NCI-H1105 (cell line): ENCODE results near the gene PAX5.

Experiments
- DNase-seq: peaks from one replicate; lab custom pipeline; 2025; lab: John Stamatoyannopoulos, UW

PAX5 gene

DNA sequence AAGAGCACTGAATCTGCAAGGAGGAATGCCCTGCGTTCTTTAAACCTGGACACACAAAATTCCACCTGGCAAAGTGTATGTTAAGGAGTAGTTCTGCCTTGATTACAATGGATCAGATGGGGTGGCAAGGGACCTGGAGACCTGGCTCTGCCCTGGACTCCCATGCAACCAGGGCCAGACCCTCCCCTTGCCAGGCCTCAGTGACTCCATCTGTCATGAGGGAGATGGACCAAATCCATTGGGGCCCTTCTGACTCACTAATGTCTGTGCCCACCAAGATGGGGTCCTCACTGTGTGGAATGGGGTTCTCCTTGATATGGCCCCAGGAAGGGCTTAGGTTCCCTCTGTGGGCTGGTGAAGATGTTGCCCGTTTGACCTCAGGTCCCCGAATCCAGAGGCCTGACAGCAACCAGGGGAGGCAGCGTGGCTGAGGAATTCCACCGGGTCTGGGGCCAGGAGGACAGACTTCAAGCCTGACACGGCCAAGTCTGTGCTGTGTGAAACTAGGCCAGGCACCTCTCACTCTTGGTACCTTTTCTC is 100.3 kb downstream of the PAX5 start:
- DNase-seq, result no peak

DNA sequence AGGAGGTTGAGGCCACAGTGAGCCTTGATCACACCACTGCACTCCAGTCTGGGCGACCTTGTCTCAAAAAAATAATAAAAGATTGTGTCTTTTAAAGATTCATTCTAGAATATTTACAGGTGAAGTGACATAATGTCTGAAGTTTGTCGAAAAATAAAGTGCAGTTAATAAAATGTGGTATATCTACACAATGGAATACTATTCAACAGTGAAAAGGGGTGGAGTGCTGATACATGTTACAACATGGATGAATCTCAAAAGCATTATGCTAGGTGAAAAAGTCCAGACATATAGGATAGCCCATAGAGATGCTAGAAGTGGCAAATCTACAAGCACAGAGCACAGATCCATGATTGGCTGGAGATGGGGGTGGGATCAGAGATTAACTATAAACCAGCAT is 101.9 kb downstream of the PAX5 start:
- no peak for DNase-seq

DNA sequence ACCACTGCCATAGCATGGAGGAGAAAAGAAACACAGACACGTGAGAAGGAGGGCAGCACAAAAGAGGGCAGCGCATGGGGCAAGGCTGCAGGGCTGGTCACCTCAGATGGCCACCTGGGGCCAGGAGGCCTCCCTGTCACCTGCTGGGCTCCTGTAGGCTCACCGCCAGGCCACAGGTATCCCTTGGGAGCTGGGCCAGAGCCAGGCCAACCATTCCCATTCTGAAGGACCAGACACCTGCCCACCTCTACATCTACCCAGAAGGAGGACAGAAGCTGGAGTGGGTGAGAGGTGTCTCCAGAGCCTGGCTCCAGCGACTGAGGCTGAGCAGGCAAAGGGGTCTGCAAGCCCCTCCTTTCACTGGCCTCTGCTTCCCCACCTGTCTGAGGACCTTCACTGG is 103.1 kb downstream of the PAX5 start:
- DNase-seq, result no peak

DNA sequence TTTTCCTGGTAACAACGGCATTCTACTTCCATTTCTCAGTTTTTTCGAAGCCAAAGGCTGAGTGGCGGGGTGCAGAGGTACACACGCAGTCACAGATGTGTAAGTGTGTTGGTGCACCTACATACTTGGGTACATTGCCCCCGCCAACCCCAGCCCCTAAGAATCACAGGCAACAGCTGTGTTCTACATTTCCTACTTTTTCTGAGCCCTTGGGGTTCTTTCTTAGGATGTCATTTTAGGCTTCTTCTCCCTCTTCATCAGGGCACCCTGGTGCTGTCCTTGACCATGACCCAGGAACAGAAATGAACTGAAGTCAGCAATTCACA is 104.8 kb downstream of the PAX5 start:
- no peak for DNase-seq

DNA sequence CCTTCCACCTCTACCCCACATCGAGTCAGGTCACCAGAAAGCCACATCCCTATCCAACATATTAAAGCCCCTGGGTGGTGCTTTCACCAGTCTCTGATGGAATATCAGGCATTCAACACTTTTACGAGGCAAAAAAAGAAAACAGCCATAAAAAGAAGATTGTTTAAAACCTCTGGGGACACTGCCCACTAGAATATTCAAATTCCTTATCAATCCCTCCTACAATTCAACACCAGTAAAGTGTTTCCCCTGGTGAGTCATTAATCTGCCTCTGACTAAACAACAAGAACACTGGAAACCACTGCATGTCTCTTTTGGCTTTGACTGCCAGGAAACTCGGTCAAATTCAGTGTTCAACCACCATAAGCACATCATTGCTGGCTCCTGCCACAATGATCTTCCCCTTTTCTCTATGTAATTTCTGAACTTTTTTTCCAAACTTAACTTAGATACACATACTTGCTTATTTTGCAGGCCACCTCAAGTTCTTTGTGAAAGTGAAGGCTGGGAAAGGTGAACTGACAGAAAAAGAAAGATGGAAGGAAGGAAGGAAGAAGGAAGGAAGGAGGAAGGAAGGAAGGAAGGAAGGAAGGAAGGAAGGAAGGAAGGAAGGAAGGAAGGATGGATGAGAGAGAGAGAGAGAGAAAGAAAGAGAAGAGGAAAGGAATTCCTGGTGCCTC is 105.3 kb downstream of the PAX5 start:
- no peak for DNase-seq

DNA sequence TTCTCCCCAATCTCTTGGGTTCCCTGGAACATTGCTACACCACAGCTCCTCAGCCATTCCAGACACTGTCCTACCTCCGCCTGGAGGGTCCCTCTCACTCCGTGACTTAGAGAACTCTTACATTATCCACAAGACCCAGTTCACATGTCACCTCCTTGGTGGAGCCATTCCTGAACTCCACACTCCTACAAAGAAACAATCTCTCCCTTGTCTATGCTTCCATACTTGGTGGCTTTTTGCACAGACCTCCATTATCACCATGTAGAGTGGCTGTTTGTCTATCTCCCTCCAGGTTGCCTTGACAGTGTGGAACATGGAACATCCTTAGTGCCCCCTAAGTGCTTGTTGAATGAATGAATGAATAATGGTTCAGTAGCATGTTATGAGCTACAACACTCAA is 105.9 kb downstream of the PAX5 start:
- DNase-seq, result no peak

DNA sequence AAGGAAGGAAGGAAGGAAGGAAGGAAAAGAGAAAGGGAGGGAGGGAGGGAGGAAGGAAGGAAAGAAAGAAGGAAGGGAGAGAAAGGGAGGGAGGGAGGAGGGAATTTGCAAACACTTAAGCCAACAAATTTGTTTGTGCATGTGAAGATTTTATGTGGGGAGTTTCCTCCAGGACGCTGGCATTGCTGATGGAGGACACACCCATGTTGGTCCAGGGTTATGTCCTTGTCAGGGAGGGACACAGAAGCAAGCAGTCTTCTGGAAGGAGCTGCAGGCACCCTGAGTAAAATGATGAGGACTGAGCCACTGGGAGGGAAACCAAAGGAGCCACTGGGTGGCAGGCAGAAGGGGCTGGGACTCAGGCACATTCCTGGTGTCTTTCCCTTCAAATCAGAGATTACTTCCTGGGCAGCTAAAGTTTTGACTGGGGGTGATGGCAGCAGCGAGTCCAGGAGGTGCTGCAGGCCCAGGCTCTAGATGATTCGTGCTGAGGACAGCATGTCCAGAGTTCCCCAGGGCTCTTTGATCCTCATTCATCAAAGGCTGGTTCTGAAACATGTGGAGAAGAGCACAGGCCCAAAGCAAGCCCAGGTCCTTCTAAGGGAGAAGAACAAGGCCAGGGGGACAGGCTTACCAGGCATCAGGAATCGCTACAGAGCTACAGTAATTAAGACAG is 109.2 kb downstream of the PAX5 start:
- no peak for DNase-seq

DNA sequence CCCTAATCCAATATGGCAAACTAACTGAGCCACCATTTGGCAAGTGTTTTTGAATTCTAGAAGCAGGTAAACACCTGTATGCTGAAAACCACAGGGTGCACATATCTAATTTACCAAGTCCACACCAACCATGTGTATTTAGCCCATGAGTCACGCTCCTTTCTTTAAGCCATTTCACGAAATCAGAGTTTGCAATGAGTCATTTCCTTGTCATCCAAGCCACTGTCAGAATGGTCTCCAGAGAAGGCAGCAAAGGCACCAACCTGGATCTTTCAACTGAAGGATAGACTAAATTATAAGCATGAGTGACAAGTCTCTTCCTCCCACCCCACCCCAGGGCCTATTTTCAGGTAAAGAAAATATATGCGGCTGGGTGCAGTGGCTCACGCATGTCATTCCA is 110.0 kb downstream of the PAX5 start:
- DNase-seq, result no peak

DNA sequence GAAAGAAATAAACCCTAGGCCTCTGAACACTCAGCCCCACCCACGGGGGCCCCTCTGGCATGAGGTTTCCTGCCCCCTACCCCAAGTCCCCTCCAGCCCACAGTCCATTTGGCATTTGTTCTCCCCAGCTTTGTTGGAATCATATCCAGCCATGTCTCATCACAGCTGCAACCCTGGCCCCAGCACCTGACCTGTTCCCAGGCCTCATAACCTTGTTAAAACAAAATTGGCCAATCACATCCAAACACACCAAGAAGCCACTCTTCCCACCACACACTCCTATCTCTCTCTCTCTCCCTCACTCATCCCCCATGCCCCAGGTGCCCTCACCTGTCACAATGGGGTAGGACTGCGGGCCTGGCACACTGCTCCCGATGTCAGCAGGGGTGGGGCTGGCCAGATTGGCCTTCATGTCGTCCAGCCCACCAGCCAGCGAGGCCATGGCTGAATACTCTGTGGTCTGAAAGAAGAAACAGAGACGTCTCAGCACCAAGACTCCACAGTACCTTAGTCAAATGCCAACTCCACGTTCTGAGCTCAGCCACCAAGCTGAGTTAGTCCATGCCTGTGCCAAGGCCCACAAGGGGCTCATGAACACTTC is 110.9 kb downstream of the PAX5 start:
- no peak for DNase-seq

DNA sequence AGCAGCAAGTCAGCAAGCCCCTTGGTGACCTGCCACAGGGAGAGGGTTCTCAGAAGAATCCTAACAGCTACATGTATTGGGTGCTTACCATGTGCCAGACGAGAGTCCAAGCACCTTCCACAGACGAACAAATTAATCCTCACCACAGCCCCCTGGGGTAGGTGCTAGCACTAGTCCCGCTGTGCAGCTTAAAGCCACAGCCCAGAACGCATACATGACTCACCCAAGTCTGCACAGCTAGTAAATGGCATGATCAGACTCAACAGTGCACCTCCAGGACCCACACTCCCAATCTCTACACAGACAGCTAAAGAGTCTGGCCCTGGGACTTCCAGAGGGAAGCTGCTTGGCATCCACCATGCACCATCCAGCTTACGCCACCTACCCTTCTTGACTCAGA is 111.5 kb downstream of the PAX5 start:
- DNase-seq, result no peak

DNA sequence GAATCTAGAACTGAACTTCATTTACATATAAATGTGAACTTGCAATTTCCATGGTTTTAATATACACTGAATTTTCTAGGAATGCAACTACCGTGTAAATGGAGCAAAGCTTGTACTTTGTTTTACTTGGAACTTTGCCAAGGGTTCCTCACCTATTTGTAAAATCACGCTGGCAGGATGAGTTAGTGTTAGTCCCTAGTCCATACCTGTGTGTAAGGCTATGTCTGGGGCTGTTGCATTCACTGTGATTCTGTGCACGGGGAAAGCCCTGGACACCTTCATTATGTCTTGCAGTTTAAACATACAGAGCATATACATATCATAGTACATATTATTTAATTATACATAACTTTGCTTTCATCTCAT is 119.9 kb downstream of the PAX5 start:
- DNase-seq, result peak; percentile 3

DNA sequence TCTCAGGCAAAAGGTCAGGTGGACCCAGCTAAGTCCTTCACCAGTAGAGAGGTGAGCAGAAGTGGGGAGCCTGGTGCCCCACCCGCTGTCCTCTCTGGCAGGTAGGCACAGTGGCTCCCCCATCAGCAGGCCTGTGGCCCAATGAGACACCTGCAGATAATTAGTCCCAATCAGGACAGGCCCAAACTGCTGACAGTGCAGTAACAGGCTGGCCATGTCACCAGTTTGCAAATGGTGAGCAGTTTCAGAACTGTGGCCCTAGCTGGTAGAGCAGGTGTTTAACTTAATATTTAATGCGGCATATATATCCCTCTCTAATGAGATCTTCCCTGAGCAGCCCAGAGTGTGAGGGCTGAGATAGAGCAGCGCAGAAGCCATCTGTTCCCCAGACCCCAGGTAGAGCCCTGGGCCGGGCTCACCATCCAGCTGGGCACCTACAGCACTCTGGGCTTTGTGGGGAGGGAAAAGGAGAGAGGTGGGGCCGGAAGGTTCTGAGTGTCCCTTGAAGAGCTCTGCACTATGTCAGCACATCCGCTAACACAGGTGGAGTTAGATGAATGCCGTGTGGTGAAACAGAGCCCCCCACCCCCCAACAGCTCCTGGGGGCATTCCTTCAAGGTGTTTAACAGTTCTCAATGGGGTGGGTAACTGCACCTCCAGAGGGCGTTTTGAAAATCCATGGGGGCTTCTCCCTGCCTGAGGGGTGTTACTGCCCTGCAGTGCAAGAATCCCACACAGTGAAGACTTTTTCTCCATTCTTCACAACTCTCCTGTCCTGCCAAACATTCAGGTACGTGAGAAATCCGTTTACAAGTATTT is 120.5 kb downstream of the PAX5 start:
- no peak for DNase-seq

DNA sequence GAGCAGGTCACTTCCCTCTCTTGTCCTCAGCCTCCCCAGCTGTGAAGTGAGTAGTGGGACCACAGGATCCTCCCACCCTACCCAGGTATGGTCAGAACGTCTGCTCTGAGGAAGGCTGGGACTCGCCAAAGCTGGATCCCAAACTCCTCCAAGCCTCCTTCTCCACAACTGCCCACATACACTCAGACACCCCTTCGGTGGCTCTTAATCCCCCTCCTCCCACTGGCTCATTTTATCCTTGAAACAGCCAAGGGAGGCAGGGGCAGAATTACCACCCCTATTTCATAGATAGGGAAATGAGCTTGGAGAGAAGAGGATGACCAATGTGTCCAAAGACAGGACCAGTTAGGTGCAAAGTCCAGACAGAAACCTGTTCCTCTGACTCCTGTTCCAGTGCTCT is 121.4 kb downstream of the PAX5 start:
- DNase-seq, result no peak

DNA sequence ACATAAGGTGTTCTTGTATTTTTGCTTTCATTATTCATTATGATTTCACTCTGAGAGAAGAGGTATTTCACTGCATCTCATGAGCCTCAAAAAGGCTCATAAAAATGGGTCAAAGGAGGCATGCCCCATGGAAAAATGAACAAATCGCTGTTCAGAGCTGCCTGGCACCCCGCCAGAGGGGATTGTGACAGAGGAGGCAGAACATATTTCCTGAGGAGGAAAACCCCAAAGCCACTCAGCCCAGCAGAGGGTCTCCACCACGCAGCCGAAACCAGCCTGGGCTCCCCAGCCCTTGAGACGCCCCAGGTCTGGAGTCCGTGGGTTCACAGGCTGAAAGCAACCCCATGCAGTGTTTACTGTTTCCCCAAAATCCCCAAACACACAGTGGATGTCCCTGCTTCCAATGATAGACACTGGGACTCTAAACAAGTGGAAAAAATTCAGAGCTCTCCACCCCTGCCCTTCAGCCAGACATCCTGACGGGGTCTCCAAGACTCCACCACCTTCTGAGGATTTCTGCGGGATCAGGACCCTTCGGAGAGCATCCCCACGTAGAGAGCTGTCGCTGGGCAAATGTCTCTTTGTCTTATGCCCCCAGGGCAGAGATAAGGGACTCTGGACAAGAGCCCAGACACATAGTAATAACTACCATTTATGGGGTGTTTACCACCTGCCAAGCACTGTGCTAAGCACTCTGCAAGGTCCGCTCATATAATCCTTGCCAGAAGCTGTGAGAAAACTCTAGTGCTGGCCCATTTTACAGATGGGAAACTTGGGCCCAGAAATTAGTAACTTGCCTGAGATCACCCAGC is 122.3 kb downstream of the PAX5 start:
- no peak for DNase-seq

DNA sequence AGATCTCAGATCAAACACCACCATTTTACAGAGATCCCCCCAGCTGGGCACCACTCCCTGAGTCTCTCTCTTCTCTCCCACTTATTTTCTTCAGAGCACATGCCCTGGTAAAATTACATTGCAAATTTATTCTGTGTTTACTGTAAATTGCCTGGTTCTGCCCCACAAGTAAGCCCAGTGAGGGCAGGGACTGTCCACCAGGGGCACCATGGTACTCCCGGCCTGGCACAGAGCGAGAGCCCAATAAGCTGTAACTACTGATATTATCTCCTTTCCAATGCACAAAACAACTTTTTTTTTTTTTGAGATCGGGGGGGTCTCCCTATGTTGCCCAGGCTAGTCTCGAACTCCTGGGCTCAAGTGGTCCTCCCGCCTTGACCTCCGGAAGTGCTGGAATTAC is 123.0 kb downstream of the PAX5 start:
- DNase-seq, result no peak

DNA sequence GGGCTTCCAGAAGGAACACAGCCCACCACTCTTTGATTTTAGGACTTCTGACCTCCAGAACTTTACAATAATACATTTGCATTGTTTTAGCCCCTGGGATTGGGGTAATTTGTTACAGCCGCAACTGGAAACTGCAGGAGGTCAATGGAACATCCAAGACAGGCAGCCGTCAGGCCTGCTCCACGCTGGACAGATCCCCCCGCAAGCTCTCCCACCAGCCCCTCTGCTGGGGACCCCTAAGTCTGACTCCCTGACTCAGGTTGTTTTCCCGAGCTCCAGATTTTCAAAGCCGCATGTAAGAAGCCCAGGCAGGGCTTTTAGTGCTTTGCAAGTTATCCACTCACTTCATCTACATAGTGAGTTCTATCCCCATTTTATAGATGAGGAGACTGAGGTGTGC is 127.6 kb downstream of the PAX5 start:
- no peak for DNase-seq

DNA sequence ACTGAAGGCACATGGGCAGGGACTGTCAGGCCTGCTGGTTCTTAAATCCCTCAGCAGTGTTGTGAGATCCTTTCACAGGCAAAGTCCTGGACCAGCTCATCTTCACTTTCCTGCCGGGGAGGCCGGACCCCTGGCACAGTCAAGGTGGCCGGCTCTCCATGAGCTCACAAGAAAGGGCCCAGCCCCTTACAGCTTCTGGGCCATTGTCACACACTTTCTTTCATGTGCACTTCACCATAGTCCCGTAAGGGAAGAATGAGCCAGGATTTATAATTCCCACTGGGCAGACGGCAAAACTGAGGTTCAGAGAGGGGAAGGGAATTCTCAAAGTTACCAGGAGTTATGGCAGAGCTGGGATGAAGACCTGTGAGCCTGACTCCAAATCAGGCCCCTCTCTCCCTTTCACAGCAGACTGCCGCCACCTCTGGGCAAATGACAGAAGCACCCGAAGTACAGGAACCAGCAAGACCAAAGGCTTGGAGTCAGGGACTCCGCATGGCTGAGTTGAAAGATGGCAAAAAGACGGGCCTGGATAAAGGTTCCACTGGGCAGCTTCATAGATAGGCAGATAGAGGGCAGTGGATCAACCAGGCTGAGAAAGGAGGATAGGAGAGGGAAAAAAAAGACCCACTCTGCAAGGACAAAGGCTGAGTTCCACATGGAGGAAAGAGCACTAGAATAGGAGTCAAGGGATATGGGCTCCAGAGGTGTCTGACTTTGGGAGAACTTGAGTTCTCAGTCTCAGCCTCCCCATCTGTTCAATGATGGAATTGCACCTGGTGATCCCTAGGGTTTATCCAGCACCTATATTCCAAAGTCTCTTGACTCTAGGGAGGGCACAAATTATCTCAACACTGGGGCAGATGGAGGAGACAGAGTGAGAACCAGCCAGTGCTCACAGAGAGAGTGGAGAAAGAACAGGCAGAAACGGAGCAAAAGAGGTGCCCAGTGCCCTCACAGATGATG is 128.7 kb downstream of the PAX5 start:
- no peak for DNase-seq

DNA sequence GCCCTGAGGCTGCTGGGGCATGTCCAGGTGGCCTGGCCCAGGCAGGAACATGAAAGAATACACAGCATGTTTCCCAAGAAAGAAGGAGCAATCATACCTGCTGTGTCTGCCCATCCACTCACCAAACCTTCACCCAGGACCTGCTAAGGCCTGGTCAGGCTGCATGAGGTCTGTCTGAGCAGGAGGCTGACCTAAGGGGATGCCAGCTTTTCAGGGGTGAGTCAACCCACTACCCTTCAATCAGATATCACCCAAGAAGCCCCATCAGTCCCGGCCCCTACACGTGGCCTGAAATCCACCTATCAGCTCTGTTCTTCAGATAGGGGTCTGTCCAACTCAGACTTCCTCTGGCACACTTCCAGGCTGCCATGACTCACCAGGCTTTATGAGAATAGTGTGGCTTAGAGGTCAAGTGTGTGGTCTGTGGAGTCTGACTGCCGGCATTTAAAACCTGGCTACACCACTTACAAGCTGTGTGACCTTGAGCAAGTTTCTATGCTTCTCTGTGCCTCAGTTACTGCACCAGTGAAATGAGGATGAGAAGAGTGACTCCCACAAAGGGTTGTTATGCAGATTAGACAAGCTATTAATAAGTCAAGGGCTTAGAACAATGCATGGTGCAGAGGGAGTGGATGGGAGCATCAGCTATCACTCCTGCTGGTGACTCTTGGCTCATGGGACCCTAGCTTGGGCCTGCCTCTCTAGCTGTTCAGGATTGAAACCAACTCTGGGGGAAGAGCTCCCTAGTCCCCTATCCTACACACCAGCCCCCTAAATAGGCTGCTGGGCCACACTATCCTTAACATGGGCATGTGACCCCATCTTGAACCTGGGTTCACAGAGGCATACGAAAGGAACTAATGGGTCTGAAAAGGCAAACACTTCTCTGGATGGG is 130.3 kb downstream of the PAX5 start:
- DNase-seq, result no peak

DNA sequence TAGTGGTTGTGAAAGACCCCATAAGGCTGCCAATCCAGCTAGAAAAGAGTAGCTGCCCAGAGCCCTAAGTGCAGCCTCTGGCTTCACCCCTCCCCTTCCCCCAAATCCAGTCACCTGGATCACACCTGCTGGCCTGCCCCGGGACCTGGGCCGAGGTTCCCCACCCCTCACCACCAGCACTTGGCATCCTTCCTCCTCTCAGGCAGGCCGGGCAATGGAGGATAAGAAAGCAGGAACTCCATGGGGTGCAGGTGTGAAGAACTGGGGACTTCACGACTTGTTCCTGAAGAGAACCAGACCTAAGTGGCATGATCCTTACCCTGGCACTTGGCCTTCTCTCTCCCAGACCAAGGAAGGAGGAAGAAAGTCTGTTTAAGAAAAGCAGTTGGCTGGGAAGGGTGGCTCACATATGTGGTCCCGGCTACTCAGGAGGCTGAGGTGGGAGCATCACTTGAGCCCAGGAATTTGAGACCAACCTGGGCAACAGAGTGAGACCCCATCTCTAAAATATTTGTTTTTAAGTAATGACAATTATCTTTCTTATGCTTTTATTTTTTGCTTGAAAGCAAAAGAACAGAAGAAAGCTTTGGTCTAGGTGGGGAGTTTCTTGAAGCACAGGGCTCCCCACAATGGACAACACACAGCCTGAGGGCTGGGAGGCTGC is 131.1 kb downstream of the PAX5 start:
- DNase-seq, result no peak
